ELF-1 (cell line): ENCODE measurements around the gene SRRM3.
"Not testable (repeated sequence)": the region's sequence is repeated elsewhere in the genome, so short reads cannot be mapped to it uniquely, and the experiment has no call there.

Experiments used
- DNase-seq: peaks from one replicate; pipeline ENCODE4 v3.0.0-alpha.2; 2016; ENCODE audit warnings: low read depth, low spot score

Gene SRRM3

DNA sequence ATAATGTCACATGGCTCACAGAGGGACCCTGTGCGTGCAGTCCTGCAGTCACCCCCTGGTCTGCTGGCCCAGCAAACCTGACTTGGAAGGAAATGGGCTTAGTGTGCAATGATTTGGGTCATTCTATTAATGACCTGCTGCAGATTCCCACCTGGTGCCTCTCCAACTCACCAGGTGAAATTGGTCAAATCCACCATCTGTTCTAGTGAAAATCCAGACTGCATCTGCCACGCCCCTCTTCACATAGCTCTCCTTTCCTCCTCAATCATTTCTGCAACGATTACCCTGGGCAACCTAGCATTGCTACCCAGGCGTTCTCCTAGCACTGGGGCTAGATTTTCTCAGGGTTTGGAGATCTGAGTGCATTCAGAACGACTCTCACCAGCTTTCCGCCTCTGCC is 29.4 kb downstream of the SRRM3 start:
- no peak for DNase-seq

DNA sequence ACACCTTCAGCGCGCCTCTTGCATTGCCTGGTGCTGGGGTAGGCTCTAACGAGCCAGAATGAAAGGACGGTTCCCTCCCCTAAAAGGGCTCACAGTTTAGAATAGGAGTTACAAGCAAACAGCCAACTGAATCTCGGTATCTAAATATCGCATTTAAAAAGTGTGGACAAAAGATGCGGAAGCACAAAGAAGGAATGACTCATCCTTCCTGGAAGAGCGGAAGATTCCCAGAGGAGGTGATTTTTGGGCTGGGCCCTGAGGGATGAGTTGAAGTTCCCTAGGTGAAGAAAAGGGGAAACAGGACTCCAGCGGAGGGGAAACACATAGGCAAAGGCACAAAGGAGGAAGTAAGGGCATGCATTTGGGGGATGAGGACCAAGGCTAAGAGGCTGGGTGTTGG is 29.9 kb downstream of the SRRM3 start:
- peak; percentile 45 for DNase-seq

DNA sequence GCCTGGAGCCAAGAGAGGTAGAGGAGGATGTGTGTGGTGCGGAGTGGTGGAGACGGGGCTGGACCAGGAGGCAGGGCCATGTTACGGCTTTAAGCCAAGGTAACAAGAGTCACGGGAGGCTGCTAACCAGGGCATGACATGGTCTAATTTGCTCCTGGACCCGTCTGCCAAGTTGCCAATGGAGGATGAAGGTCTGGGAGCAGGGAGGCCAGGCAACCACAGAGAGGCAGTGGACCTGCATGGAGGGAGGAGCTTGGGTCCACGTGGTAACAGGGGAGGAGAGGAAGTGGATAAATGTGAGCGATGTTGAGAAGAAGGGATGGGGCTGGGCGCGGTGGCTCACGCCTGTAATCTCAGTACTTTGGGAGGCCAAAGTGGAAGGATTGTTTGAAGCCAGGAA is 31.0 kb downstream of the SRRM3 start:
- DNase-seq = no peak

DNA sequence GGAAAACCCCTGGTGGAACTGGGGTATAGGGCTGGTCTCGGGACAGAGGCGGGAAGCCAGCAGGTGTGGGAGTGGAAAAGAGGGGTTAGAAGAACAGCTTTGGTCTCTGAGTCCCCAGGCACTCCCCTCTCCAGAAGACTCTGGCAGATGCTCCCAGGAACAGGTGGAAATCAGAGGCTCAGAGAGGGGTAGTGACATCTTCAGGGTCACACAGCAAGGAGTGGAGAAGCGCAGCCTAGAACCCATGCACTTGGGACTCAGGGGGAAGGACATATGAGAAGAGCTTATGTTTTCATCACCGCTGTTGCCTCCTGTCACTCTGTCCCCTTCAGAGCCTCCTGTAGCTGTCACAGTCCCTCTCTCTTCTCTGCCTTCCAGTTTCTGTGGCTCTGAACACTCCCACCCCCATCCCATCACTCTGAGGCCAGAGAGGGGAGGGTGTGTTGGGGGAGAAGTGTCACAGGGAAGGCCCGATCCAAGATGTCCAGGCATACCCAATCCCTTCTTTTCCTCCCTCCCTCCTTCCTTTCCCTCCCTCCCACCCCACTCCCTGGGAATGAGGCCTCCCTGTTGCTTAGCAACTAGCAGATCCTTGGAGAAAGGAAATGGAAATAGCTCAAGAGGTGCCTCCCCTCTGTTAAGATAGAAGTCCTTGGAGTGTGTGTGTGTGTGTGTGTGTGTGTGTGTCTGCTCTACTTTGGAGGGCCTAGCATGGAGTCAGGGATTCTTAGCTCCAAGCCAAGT is 32.0 kb downstream of the SRRM3 start:
- DNase-seq = no peak

DNA sequence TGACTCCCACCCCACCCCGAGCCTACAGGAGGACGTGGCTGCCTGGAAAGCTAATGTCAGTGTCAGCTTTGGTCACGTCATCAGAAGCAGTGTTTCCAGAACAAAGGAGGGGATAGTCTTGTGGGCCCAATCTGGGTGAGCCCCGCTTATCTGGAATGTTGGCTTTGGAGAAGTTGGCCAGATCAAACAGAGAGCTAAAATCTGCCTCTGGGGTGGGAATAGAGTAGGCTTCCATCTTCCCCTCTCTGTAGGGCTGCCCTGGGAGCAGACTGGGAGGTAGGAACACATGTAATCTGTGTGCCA is 32.5 kb downstream of the SRRM3 start:
- DNase-seq = no peak

DNA sequence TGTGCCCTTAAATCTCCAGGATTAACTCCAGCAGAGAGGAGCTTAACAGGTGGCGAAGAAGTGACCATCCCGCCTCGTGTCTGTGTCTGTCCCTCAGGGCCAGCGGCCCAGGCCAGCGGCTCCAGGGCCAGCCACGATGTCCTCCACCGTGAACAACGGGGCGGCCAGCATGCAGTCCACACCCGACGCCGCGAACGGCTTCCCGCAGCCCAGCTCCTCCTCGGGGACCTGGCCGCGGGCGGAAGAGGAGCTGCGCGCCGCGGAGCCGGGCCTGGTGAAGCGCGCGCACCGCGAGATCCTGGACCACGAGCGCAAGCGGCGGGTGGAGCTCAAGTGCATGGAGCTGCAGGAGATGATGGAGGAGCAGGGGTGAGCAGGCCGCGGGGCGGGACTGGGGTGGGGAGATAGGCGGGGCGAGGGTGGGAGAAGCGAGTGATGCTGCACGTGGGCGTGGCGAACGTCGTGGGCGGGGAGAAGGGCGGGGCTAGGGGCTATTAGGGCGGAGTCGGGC is 33.3 kb downstream of the SRRM3 start:
- DNase-seq = peak; percentile 82

DNA sequence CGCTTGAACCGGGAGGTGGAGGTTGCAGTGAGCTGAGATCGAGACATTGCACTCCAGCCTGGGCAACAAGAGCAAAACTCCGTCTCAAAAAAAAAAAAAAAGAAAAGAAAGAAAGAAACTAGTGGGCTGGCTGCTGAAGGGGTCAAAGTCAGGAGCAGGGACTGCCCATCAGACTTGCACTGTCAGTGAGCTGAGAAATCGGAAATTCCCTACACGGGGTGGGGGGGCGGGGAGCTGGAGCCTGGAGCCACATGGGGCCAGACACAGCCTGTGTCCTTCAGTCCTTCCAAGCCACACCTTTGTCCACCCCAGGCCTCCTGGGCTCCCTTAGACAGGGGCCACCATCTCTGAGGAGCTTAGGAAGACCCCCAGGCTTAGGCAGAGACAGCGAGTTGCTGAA is 34.5 kb downstream of the SRRM3 start:
- DNase-seq = no peak

DNA sequence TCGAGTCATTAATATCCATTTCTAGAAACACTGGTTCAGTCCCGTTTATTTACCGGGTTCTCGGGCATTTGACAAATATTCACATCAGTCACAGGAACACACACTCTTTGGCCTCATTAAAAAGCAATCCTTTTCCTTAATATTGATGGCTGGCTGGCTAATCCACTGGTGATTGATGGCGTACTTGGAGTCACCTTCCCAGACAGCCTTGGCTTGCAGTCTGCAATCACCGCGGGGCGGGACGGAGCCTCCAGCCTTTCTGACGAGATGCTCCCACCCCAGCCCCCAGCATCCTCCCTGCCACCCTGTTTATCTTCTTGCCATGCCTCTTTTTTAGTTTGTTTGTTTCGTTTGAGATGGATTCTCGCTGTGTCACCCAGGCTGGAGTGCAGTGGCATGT is 36.6 kb downstream of the SRRM3 start:
- no peak for DNase-seq

DNA sequence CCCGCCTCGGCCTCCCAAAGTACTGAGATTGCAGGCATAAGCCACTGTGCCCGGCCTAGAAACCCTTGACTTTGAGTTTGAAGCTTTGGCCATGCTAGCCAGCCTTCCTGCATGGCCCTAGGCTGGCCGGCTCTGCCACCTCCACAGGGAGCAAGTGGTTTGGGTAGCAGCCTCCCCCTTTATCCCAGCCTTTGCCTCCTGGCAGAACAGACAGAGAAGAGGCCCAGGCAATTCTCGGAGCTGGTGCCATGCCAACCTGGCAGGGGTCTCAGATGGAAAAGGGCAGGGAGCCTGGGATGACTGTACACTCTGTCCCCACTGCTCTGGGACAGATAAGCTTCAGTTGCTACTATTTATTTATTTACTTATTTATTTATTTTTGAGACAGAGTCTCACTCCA is 39.4 kb downstream of the SRRM3 start:
- DNase-seq = no peak

DNA sequence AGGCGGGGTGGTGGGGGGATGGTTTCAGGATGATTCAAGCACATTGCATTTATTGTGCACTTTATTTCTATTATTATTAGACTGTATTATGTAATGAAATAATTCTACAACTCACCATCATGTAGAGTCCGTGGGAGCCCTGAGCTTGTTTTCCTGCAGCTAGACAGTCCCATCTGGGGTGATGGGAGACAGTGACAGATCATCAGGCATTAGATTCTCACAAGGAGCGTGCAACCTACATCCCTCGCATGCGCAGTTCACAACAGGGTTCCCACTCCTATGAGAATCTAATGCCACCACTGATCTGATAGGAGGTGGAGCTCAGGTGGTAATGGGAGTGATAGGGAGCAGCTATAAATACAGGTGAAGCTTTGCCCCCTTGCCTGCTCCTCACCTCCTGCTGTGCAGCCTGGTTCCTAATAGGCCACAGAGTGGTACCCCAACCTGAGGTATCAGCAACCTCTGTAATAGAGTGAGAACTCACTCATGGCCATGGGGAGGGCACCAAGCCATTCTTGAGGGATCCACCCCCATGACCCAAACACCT is 40.9 kb downstream of the SRRM3 start:
- not testable (repeated sequence) for DNase-seq

DNA sequence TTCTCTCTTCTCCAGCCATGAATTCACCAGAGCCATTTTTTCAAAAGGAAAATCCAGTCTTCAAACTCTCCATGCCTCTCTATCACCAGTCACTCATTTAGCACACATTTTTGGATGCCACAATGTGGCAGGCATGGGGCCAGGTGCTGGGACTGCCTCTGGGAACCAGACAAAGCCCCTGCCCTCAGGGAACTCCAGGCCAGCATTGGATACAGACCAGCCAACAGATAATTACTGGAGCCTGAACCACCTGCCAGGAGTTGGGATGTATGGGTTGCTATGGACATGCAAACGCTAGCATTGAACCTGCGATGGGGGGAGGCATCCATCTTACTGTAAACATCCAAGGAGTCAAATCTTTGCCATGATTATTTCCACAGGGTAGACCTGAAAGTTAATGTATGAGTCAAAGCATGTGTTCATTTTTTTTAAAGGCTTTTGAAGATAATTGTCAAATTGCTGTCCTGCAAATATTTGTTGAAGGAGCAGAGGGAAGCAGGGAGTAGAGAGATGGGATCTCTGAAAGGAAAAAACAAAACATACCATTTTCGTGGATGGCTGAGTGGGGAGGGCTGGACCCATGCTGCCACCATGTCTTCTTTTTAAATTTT is 43.2 kb downstream of the SRRM3 start:
- peak; percentile 47 for DNase-seq

DNA sequence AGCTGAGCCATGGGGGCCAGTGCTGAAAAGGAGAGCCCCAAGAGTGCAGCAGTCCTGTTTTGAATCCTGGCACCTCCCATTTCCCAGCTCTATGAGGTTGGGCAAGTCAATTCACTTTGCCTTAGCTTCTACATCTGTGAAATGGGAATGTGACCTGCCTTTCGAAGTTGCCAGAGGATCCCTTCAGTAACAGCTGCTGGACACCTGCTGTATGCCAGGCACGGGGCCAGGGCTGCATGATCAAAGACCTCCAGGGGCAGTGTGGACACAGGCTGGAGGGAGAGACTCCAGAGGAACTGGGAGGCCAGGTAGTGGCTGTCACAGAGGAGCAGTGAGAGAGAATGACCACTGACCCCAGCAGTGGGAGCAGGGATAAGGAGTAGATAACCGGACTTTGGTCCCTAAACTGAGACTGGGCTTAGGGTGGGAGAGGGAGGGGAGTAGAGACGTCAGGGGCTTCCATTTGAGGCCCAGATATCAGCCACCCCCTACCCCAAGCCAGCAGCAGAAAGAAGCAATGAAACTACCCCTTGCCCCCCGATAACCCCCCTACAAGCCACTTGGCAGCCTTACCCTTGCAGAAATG is 45.2 kb downstream of the SRRM3 start:
- no peak for DNase-seq

DNA sequence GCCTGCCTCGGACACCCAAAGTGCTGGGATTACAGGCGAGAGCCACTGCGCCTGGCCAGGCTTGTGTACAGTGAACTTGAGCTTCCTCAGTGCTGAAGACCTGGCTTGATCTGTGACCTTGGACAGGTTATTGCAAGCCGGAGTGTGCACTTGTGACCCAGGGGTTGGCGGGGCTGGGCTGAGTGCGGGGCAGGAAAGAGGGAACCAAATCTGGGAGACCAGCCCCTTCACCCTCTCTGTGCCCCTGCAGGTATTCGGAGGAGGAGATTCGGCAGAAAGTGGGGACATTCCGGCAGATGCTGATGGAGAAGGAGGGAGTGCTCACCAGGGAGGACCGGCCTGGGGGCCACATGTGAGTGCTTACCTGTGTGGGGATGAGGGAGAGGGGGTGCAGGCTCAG is 46.2 kb downstream of the SRRM3 start:
- no peak for DNase-seq

DNA sequence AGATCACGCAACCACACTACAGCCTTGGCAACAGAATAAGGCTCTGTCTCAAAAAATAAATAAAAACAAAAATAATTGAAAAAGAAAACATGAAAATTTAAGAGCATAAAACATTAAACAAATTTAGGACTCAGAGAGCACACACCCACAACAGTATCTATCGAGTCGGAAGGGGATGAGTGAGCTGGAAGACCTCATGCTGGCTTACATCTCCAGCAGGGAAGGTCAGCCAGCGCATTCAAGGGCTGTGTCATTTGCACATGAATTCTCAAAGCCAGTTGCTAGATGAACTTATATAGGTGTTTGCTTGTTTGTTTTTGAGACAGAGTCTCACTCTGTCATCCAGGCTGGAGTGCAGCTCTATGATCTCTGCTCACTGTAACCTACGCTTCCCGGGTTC is 50.3 kb downstream of the SRRM3 start:
- no peak for DNase-seq

DNA sequence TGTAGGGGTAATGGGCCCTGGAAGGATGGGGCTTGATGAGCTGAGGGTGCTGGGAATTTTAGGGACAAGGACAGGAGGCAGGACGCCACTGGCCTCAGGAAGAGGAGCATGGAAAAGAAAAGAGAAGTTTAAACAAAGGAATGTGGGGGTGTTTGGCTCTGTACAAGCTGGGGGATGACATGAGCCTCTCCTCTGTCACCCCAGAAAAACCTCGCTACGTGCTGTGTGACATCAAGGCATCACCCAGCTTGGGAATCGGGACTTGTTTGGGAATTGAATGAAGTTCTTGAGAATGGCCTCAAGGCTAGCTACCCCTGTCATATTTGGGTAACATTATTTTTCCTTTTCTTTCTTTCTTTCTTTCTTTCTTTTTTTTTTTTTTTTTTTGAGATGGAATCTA is 53.1 kb downstream of the SRRM3 start:
- DNase-seq = no peak

DNA sequence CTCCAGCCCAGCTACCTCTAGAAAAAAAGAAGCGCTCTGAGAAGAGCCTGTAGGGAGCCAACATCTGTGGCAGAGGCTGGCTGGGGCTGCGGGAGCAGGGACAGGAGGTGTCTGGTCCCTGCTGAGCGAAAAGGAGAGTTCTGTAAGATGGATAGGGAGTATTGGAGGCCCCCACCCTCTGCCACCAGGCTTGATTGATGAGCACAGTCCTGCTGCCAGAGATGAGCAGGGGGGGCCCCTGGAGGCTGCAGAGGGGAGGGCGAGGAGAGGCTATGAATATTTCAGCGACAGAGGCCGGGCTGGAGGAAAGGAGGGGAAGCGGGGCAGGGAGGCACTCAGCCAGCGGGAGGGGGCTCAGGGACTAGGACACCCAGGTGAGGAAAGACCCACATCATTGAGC is 56.3 kb downstream of the SRRM3 start:
- DNase-seq = peak; percentile 90

DNA sequence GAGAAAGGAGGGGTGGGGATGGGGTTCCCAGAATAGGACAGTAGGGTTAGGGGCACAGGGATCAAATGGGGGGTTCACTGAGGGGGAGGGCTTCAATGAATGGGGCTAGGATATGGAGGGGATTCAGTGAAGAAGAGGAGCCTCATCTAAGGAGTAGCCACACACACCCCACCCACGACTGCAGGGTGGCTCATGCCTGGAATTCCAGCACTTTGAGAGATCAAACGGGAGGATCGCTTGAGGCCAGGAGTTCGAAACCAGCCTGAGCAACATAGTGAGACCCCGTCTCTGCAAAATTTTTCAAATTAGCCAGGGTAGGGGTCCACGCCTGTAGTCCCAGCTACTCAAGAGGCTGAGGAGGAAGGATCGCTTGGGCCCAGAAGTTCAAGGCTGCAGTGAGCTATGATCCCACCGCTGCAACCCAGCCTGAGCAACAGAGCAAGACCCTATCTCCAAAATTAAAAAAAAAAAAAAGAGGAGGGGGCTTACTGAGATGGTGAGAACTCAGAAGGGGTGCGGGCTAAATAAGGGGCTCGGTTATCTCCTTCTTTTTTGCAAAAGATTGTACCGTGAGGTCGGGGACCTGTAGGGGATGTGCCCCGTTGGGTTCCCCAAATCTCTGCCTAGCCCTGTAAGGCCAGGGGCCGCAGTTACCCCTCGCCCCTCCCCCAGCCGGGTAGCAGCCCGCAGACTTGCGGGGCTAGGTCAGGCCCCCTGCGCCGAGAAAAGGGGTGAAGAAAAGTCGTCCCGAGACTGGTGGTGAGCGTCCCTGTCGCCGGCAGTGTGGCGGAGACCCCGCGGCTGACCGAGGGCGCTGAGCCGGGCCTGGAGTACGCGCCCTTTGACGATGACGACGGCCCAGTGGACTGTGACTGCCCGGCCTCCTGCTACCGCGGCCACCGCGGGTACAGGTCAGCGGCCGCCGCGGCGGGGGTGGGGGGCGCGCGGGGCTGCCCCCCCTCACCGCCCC is 57.7 kb downstream of the SRRM3 start:
- DNase-seq = no peak

DNA sequence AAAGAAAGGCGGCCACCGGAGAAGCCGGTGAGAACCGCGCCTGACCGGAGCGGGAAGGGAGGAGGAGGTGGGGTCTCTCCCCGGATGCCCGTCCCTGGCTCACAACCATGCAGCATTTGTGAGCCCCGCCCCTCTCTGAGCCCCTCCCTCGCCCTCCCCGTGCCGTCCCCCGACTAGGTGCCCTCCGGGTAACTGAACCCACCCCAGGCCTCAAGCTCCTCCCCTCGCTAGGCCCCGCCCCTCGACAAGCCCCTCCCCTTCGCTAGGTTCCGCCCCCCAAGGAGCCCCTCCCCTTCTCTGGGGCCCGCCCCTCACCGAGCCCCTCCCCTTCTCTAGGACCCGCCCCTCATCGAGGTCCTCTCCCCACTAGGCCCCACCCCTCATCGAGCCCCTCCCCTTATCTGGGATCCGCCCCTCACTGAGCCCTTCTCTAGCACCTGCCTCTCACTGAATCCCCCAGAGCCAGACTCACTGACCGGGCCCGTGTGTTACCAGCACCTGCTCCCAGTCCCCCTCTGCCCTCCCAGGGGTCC is 58.5 kb downstream of the SRRM3 start:
- DNase-seq = peak; percentile 77

DNA sequence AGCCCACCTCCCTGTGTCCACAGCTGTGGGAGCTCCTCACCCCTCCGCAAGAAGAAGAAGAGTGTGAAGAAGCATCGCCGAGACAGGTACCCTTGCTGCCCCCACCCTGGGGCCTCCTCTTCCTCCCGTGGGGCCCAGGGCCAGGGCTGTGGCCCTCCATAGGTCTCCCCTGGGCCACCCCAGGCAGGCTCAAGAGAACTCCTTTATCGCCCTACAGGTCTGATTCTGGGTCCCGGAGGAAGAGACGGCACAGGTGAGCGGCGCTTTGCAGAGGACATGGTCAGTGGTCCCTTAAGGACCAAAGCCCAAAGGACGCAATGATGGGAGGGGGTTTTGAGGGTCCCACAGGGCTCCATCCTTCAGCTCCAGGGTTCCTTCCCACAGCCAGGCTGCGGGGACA is 59.6 kb downstream of the SRRM3 start:
- DNase-seq = no peak

DNA sequence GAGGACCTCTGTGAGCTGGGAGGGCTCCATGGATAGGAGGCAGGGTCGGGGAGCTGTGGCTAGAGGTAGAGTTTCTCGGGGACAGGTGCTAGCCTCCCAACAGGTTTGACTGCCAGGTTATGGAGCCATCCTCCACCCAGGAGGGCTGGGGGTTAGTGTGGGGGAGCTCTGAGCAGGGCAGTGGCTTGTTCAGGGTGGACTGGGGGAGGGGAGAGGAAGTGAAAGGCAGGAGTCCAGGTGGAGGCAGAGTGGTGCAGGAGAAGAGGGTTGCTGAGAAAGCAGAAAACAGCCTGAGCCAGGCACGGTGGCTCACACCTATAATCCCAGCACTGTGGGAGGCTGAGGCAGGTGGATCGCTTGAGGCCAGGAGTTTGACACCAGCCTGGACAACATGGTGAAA is 60.2 kb downstream of the SRRM3 start:
- no peak for DNase-seq

DNA sequence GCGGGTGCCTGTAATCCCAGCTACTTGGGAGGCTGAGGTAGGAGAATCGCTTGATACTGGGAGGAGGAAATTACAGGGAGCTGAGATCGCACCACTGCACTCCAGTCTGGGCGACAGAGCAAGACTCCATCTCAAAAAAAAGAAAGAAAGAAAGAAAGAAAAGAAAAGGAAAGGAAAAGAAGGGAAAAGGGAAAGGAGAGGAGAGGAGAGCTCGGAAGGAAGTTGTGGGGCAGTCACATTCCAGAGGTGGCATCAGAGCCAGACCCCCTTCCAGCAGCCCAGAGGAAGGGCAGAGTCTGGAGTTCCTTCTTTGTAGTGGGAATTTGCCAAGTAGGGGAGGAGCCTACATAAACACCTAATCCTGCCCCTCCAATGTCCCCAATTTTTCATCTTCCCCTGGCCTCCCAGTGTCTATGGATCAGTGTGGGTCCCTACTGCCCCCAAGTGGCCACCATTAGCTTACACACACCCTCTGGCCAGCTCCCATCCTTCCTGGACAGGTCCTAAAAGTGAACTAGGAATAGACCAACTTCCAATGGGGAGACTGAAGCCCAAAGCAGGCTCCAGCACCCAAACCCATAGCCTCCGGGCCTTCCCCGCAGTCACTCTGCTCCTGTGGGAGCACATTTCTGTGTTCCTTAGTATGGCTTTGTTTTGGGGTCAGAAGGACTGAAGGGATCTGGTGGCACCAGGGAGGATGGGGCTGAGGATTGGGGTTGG is 61.1 kb downstream of the SRRM3 start:
- DNase-seq = peak; percentile 83
